ENCODE measurements around the gene RSRC1.

GRCh38 chr3:158350971-158351370 is 241.1 kb downstream of the RSRC1 start:
- TF ChIP-seq, protein P1, sequence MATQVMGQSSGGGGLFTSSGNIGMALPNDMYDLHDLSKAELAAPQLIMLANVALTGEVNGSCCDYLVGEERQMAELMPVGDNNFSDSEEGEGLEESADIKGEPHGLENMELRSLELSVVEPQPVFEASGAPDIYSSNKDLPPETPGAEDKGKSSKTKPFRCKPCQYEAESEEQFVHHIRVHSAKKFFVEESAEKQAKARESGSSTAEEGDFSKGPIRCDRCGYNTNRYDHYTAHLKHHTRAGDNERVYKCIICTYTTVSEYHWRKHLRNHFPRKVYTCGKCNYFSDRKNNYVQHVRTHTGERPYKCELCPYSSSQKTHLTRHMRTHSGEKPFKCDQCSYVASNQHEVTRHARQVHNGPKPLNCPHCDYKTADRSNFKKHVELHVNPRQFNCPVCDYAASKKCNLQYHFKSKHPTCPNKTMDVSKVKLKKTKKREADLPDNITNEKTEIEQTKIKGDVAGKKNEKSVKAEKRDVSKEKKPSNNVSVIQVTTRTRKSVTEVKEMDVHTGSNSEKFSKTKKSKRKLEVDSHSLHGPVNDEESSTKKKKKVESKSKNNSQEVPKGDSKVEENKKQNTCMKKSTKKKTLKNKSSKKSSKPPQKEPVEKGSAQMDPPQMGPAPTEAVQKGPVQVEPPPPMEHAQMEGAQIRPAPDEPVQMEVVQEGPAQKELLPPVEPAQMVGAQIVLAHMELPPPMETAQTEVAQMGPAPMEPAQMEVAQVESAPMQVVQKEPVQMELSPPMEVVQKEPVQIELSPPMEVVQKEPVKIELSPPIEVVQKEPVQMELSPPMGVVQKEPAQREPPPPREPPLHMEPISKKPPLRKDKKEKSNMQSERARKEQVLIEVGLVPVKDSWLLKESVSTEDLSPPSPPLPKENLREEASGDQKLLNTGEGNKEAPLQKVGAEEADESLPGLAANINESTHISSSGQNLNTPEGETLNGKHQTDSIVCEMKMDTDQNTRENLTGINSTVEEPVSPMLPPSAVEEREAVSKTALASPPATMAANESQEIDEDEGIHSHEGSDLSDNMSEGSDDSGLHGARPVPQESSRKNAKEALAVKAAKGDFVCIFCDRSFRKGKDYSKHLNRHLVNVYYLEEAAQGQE (IDR thresholded peaks at IDR 0.05; ENCODE audit: low read depth): no peak
- TF ChIP-seq TEAD4 (IDR thresholded peaks at IDR 0.05) (no peak), CREB1 (IDR thresholded peaks at IDR 0.05; ENCODE audit: low read depth) (no peak), RAD21 (IDR thresholded peaks at IDR 0.05; ENCODE audit: low read depth) (no peak), EP300 (IDR thresholded peaks at IDR 0.05; ENCODE audit: borderline replicate concordance) (no peak), CEBPB (IDR thresholded peaks at IDR 0.05) (no peak), TAF1 (IDR thresholded peaks at IDR 0.05; ENCODE audit: low read depth) (no peak), TCF12 (IDR thresholded peaks at IDR 0.05; ENCODE audit: low read depth) (no peak), USF1 (IDR thresholded peaks at IDR 0.05) (no peak), YY1 (IDR thresholded peaks at IDR 0.05; ENCODE audit: low read depth) (no peak)
- TF ChIP-seq, protein P2, sequence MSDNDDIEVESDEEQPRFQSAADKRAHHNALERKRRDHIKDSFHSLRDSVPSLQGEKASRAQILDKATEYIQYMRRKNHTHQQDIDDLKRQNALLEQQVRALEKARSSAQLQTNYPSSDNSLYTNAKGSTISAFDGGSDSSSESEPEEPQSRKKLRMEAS (IDR thresholded peaks at IDR 0.05): no peak

All from Ishikawa (cell line).